IMR-90 (cell line): ENCODE results near the gene TCEA2. TPM values are rescaled to one million over a fixed set of nuclear protein-coding genes. Genes with fewer than 3 reads are reported as not detected.

Experiments used
- ATAC-seq: fragments of 200-7000 bp; cut with Tn5 transposase; 2 replicates; pipeline ENCODE4 v1.9.1; 2020; ENCODE audit warnings: low read depth, mild to moderate bottlenecking, moderate library complexity
- BruUV-seq: library from RNA; stranded (reverse); fragments of 400-500 nt; replicated peaks from 2 replicates; lab custom pipeline; 2021; lab: Mats Ljungman, UMichigan
- CTCF ChIA-PET: fragments of 300-600 bp; formaldehyde crosslinking; extraction: SDS; loops from one replicate; lab custom pipeline; 2021; ENCODE audit warnings: antibody characterized with exemption; lab: Yijun Ruan, JAX
- POLR2A ChIA-PET: fragments of 300-600 bp; sonication (Branson Sonifier 250); formaldehyde crosslinking; loops from one replicate; lab custom pipeline; 2022; ENCODE audit warnings: antibody characterized with exemption; ENCODE audit not compliant: unreplicated experiment; lab: Charles Lee
- DNase-seq: peaks from one replicate; pipeline ENCODE4 v3.0.0; 2013
- H2AFZ ChIP-seq: replicated peaks from 2 replicates; pipeline ENCODE3; 2013; ENCODE audit warnings: low read length, mild to moderate bottlenecking; ENCODE audit not compliant: poor library complexity
- H2AK5ac ChIP-seq: 2 replicates; pipeline ENCODE4 v1.6.1; 2013; ENCODE audit warnings: low read depth, low read length, inconsistent platforms
- H2AK9ac ChIP-seq: replicated peaks from 2 replicates; pipeline ENCODE3; 2013; ENCODE audit warnings: mild to moderate bottlenecking, low read depth, low read length, moderate library complexity; ENCODE audit not compliant: poor library complexity
- H2BK120ac ChIP-seq: 2 replicates; pipeline ENCODE4 v1.6.1; 2013; ENCODE audit warnings: low read depth, low read length, inconsistent platforms
- H2BK15ac ChIP-seq: 3 replicates; pipeline ENCODE4 v1.6.1; 2013; ENCODE audit warnings: low read depth, low read length, inconsistent platforms
- H2BK20ac ChIP-seq: 2 replicates; pipeline ENCODE4 v1.6.1; 2013; ENCODE audit warnings: low read depth, mild to moderate bottlenecking, inconsistent platforms, low read length, moderate library complexity
- H2BK5ac ChIP-seq: 2 replicates; pipeline ENCODE4 v1.6.1; 2013; ENCODE audit warnings: mild to moderate bottlenecking, low read depth, low read length, inconsistent platforms; ENCODE audit not compliant: poor library complexity, severe bottlenecking
- H3K14ac ChIP-seq: replicated peaks from 2 replicates; pipeline ENCODE4 v1.6.1; 2013; ENCODE audit warnings: low read depth, low read length, inconsistent platforms
- H3K18ac ChIP-seq: 2 replicates; pipeline ENCODE4 v1.6.1; 2013; ENCODE audit warnings: low read depth, low read length, control low read depth
- H3K23ac ChIP-seq: 2 replicates; pipeline ENCODE4 v1.6.1; 2013; ENCODE audit warnings: low read depth, low read length, inconsistent platforms
- H3K27ac ChIP-seq: 2 replicates; pipeline ENCODE4 v1.5.1; 2013; ENCODE audit warnings: mild to moderate bottlenecking, control low read depth, low read length; ENCODE audit not compliant: insufficient read depth
- H3K27me3 ChIP-seq: 2 replicates; pipeline ENCODE4 v1.6.1; 2013; ENCODE audit warnings: low read length; ENCODE audit not compliant: control insufficient read depth, insufficient read depth
- H3K36me3 ChIP-seq: 2 replicates; pipeline ENCODE4 v1.6.1; 2013; ENCODE audit warnings: low read length, mixed read lengths; ENCODE audit not compliant: control insufficient read depth, insufficient read depth
- H3K4ac ChIP-seq: 2 replicates; pipeline ENCODE4 v1.6.1; 2013; ENCODE audit warnings: low read depth, low read length, inconsistent platforms
- H3K4me1 ChIP-seq: 2 replicates; pipeline ENCODE4 v1.6.1; 2013; ENCODE audit warnings: low read length, mixed read lengths; ENCODE audit not compliant: control insufficient read depth, insufficient read depth
- H3K4me2 ChIP-seq: 2 replicates; pipeline ENCODE4 v1.6.1; 2013; ENCODE audit warnings: low read depth, mild to moderate bottlenecking, control low read depth, low read length, moderate library complexity
- H3K4me3 ChIP-seq: 2 replicates; pipeline ENCODE4 v1.5.1; 2013; ENCODE audit warnings: low read depth, mild to moderate bottlenecking, control low read depth, low read length, moderate library complexity; ENCODE audit not compliant: insufficient read depth
- H3K56ac ChIP-seq: 2 replicates; pipeline ENCODE4 v1.6.1; 2013; ENCODE audit warnings: low read length, inconsistent platforms; ENCODE audit not compliant: insufficient read depth; ENCODE audit errors: extremely low read depth
- H3K79me1 ChIP-seq, 2 experiments: 2 replicates each; pipeline ENCODE4 v1.6.1; 2013; ENCODE audit warnings: low read length in 2 of 2, inconsistent platforms in 1 of 2, low read depth in 1 of 2
- H3K9ac ChIP-seq: 2 replicates; pipeline ENCODE4 v1.6.1; 2013; ENCODE audit warnings: low read depth, low read length, control low read depth
- H3K9me1 ChIP-seq: 2 replicates; pipeline ENCODE4 v1.6.1; 2013; ENCODE audit warnings: low read length, inconsistent platforms; ENCODE audit not compliant: insufficient read depth
- H3K9me3 ChIP-seq: 2 replicates; pipeline ENCODE4 v1.6.1; 2013; ENCODE audit warnings: low read length; ENCODE audit not compliant: control insufficient read depth, insufficient read depth
- H4K20me1 ChIP-seq: 2 replicates; pipeline ENCODE4 v1.6.1; 2013; ENCODE audit warnings: low read length, inconsistent platforms; ENCODE audit not compliant: insufficient read depth
- H4K5ac ChIP-seq: 2 replicates; pipeline ENCODE4 v1.6.1; 2013; ENCODE audit warnings: mild to moderate bottlenecking, low read depth, low read length, control low read depth
- H4K8ac ChIP-seq, 2 experiments: 2 replicates each; pipeline ENCODE4 v1.6.1; 2013; ENCODE audit warnings: low read depth in 2 of 2, low read length in 2 of 2, control low read depth in 1 of 2, inconsistent platforms in 1 of 2
- H4K91ac ChIP-seq: 2 replicates; pipeline ENCODE4 v1.6.1; 2013; ENCODE audit warnings: low read depth, low read length, inconsistent platforms; ENCODE audit not compliant: insufficient read depth
- BHLHE40 ChIP-seq: fragments of 150-350 bp; IDR thresholded peaks from 2 replicates; pipeline ENCODE4 v1.6.1; 2016; ENCODE audit warnings: mild to moderate bottlenecking, low read depth, low read length
- CEBPB ChIP-seq: IDR thresholded peaks from 2 replicates; pipeline ENCODE4 v1.6.1; 2012; ENCODE audit warnings: low read depth, low read length, improper control_type of control experiment
- CHD1 ChIP-seq: IDR thresholded peaks from 2 replicates; pipeline ENCODE4 v1.6.1; 2012; ENCODE audit warnings: low read depth, low read length, improper control_type of control experiment
- CTCF ChIP-seq: conservative IDR thresholded peaks from 2 replicates; pipeline ENCODE4 v1.5.1; 2012; ENCODE audit warnings: mild to moderate bottlenecking, low read depth, low read length, improper control_type of control experiment
- ELK1 ChIP-seq: fragments of 150-350 bp; IDR thresholded peaks from 2 replicates; pipeline ENCODE4 v1.6.1; 2016; ENCODE audit warnings: low read depth, mild to moderate bottlenecking, low read length, moderate library complexity, borderline replicate concordance
- FOS ChIP-seq: fragments of 150-350 bp; IDR thresholded peaks from 2 replicates; pipeline ENCODE4 v1.6.1; 2016; ENCODE audit warnings: low read depth, low read length
- MAFK ChIP-seq: IDR thresholded peaks from 2 replicates; pipeline ENCODE4 v1.6.1; 2012; ENCODE audit warnings: low read depth, low read length, improper control_type of control experiment
- MAZ ChIP-seq: IDR thresholded peaks from 2 replicates; pipeline ENCODE4 v1.6.1; 2012; ENCODE audit warnings: low read depth, mild to moderate bottlenecking, low read length, improper control_type of control experiment, moderate library complexity, borderline replicate concordance
- MXI1 ChIP-seq: IDR thresholded peaks from 2 replicates; pipeline ENCODE4 v1.6.1; 2012; ENCODE audit warnings: low read depth, mild to moderate bottlenecking, low read length, moderate library complexity, borderline replicate concordance
- NFE2L2 ChIP-seq: fragments of 150-350 bp; IDR thresholded peaks from 2 replicates; pipeline ENCODE4 v1.6.1; 2016; ENCODE audit warnings: low read depth, mild to moderate bottlenecking, low read length
- POLR2A ChIP-seq: IDR thresholded peaks from 2 replicates; pipeline ENCODE4 v1.6.1; 2012; ENCODE audit warnings: mild to moderate bottlenecking, low read depth, low read length
- RAD21 ChIP-seq: IDR thresholded peaks from 2 replicates; pipeline ENCODE4 v1.6.1; 2012; ENCODE audit warnings: low read length, improper control_type of control experiment
- RCOR1 ChIP-seq: IDR thresholded peaks from 2 replicates; pipeline ENCODE4 v1.6.1; 2012; ENCODE audit warnings: mild to moderate bottlenecking, low read length, improper control_type of control experiment; ENCODE audit not compliant: insufficient replicate concordance
- RFX5 ChIP-seq: IDR thresholded peaks from 2 replicates; pipeline ENCODE4 v1.8.0; 2012; ENCODE audit warnings: low read depth, mild to moderate bottlenecking, low read length, moderate library complexity
- SMC3 ChIP-seq: fragments of 150-350 bp; IDR thresholded peaks from 2 replicates; pipeline ENCODE4 v1.6.1; 2016; ENCODE audit warnings: low read depth, mild to moderate bottlenecking, antibody characterized with exemption, low read length, moderate library complexity
- USF2 ChIP-seq: fragments of 150-350 bp; IDR thresholded peaks from 2 replicates; pipeline ENCODE4 v1.6.1; 2017; ENCODE audit warnings: mild to moderate bottlenecking, antibody characterized with exemption, low read length, low read depth
- WGBS, 2 experiments: methylation state at CpG; one replicate each; pipeline versions ENCODE4 v1.1.5 to v1.1.7; 2013; ENCODE audit warnings: missing lambda C conversion rate in 2 of 2; ENCODE audit not compliant: insufficient read length in 1 of 2; ENCODE audit errors: extremely low coverage in 2 of 2; 5-methylcytosine and 5-hydroxymethylcytosine counted together
- dilution Hi-C: fragments of 300-500 bp; cut with HindIII; formaldehyde crosslinking; loops from one replicate; pipeline ENCODE4 v1.14.3; 2018; ENCODE audit warnings: low sequenced_read_pairs; ENCODE audit not compliant: unreplicated experiment
- in situ Hi-C: fragments of 300-500 bp; cut with MboI; formaldehyde crosslinking; loops from 3 replicates; pipeline ENCODE4 v1.14.3; 2019; ENCODE audit warnings: low sequenced_read_pairs, inconsistent platforms, mixed read lengths
- intact Hi-C: fragments of 100-400 bp; cut with micrococcal nuclease; formaldehyde crosslinking; loops from 2 replicates; pipeline ENCODE4 v1.10.0; 2022
- polyA plus RNA-seq, 3 experiments: library from polyadenylated mRNA; depleted of rRNA; stranded (reverse); fragments of >200 nt; gene quantifications; 2 replicates each; pipeline ENCODE4 v1.2.3, GENCODE V29; 2012; ENCODE audit warnings: low replicate concordance in 1 of 3
- total RNA-seq: library from RNA; depleted of rRNA; stranded (reverse); fragments of >200 nt; gene quantifications from 2 replicates; pipeline ENCODE4 v1.2.3, GENCODE V29; 2012

The TCEA2 gene
- total and polyA plus RNA-seq, 2 of the 4 experiments (the other 2 are of a cell fraction): 9.3 to 30.0 TPM

GRCh38 chr20:64107736-64108457 lies 44.9 kb downstream of the TCEA2 start:
- dilution Hi-C loops (no loop called here), intact Hi-C loops (no loop called here), in situ Hi-C loops (no loop called here)
- TF ChIP-seq CTCF (no peak), RCOR1 (no peak), CEBPB (no peak), RFX5 (no peak), RAD21 (no peak), BHLHE40 (no peak), FOS (no peak), MXI1 (no peak), MAZ (no peak), SMC3 (no peak), POLR2A (no peak), CHD1 (no peak), NFE2L2 (no peak), USF2 (no peak), ELK1 (no peak), MAFK (no peak)
- H2AFZ ChIP-seq: peak overlapping the region; percentile 58
- no peak overlapping the region for H3K4ac ChIP-seq
- H3K23ac ChIP-seq: no peak overlapping the region
- no peaks in the 10 kb centered on the region for H3K9me1 ChIP-seq
- no peak for DNase-seq
- H3K36me3 ChIP-seq: no peaks in the 10 kb centered on the region
- 72% methylated on average over 7 of the region's 19 CpGs; no CpG with 5 or more reads in 1 of the 2 experiments for WGBS, 2 experiments
- no peak overlapping the region for H2BK120ac ChIP-seq
- H3K9me3 ChIP-seq: no peaks in the 10 kb centered on the region
- no peak overlapping the region for H2BK20ac ChIP-seq
- no peaks in the 10 kb centered on the region for H4K20me1 ChIP-seq
- no peak overlapping the region for H3K4me3 ChIP-seq
- no peak overlapping the region for H3K18ac ChIP-seq
- no peak overlapping the region for H4K91ac ChIP-seq
- ATAC-seq: no peak
- H3K79me1 ChIP-seq: no peaks in the 10 kb centered on the region
- no peak overlapping the region for H3K9ac ChIP-seq
- H3K27ac ChIP-seq: no peak overlapping the region
- H3K14ac ChIP-seq: no peak overlapping the region
- H4K8ac ChIP-seq: no peak overlapping the region
- ChIA-PET POLR2A (no interaction called here), CTCF (no interaction called here)
- H2AK9ac ChIP-seq: no peak overlapping the region
- H2AK5ac ChIP-seq: no peak overlapping the region
- H3K27me3 ChIP-seq: peaks cover 40% of the 10 kb centered on the region
- no peak overlapping the region for H2BK5ac ChIP-seq
- no peak overlapping the region for H2BK15ac ChIP-seq
- BruUV-seq: no TSS peak
- no peak overlapping the region for H4K5ac ChIP-seq
- no peaks in the 10 kb centered on the region for H3K4me1 ChIP-seq
- no peak overlapping the region for H3K56ac ChIP-seq
- no peak overlapping the region for H3K4me2 ChIP-seq
